PC-3 (cell line): ENCODE results near the gene MYO5B.

Source experiments
- EZH2 ChIP-seq: fragments of 300-600 bp; sonication (generic); IDR thresholded peaks from one replicate; pipeline ENCODE4 v1.6.1; 2017; ENCODE audit warnings: antibody characterized with exemption, mild to moderate bottlenecking, low read length; ENCODE audit not compliant: unreplicated experiment
- EZH2phosphoT487 ChIP-seq: fragments of 300-600 bp; sonication (generic); IDR thresholded peaks from 2 replicates; pipeline ENCODE4 v1.6.1; 2018; ENCODE audit warnings: mild to moderate bottlenecking, antibody characterized with exemption, low read length, borderline replicate concordance
- TF ChIP-seq, protein P1 (sequence below): fragments of 300-600 bp; sonication (generic); conservative IDR thresholded peaks from 2 replicates; pipeline ENCODE4 v1.5.1; 2017; ENCODE audit warnings: antibody characterized with exemption, low read depth, mild to moderate bottlenecking, low read length

GRCh38 chr18:50079571-50080295, 115.2 kb downstream of the MYO5B start:
- TF ChIP-seq, protein P1, sequence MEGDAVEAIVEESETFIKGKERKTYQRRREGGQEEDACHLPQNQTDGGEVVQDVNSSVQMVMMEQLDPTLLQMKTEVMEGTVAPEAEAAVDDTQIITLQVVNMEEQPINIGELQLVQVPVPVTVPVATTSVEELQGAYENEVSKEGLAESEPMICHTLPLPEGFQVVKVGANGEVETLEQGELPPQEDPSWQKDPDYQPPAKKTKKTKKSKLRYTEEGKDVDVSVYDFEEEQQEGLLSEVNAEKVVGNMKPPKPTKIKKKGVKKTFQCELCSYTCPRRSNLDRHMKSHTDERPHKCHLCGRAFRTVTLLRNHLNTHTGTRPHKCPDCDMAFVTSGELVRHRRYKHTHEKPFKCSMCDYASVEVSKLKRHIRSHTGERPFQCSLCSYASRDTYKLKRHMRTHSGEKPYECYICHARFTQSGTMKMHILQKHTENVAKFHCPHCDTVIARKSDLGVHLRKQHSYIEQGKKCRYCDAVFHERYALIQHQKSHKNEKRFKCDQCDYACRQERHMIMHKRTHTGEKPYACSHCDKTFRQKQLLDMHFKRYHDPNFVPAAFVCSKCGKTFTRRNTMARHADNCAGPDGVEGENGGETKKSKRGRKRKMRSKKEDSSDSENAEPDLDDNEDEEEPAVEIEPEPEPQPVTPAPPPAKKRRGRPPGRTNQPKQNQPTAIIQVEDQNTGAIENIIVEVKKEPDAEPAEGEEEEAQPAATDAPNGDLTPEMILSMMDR: no peak
- TF ChIP-seq EZH2: no peak
- no peak for TF ChIP-seq EZH2phosphoT487
